ENCODE results near the gene ACAP2.
"Not testable (repeated sequence)": the region's sequence is repeated elsewhere in the genome, so short reads cannot be mapped to it uniquely, and the experiment has no call there.

The ACAP2 gene

GRCh38 chr3:195386739-195387138, 56.1 kb downstream of the ACAP2 start:
- DNase-seq, result no peak

- DNase-seq, result peak; percentile 11
These were observed 57.3 kb downstream of the ACAP2 start for GRCh38 chr3:195385526-195385925.

- no peak for DNase-seq
These were observed 57.9 kb downstream of the ACAP2 start for GRCh38 chr3:195384952-195385351.

- no peak for DNase-seq
These were observed 70.6 kb downstream of the ACAP2 start for GRCh38 chr3:195372220-195372619.

- DNase-seq, result no peak
These were observed 76.5 kb downstream of the ACAP2 start for GRCh38 chr3:195366200-195366925.

GRCh38 chr3:195365371-195365770, 77.4 kb downstream of the ACAP2 start:
- DNase-seq, result no peak

- not testable (repeated sequence) for DNase-seq
These were observed 85.0 kb downstream of the ACAP2 start for GRCh38 chr3:195357797-195358196.

- no peak for DNase-seq
These were observed 86.4 kb downstream of the ACAP2 start for GRCh38 chr3:195356151-195357086.

GRCh38 chr3:195354009-195354408, 88.8 kb downstream of the ACAP2 start:
- DNase-seq, result not testable (repeated sequence)

- no peak for DNase-seq
These were observed 89.8 kb downstream of the ACAP2 start for GRCh38 chr3:195352895-195353488.

GRCh38 chr3:195348426-195349115, 94.2 kb downstream of the ACAP2 start:
- DNase-seq, result no peak

GRCh38 chr3:195337747-195338146, 105.1 kb downstream of the ACAP2 start:
- DNase-seq, result no peak

GRCh38 chr3:195334967-195335366, 107.9 kb downstream of the ACAP2 start:
- DNase-seq, result no peak

- no peak for DNase-seq
These were observed 123.8 kb downstream of the ACAP2 start for GRCh38 chr3:195319060-195319459.

- DNase-seq, result no peak
These were observed 130.1 kb downstream of the ACAP2 start for GRCh38 chr3:195312714-195313113.

- no peak for DNase-seq
These were observed 135.1 kb downstream of the ACAP2 start for GRCh38 chr3:195307711-195308110.

- no peak for DNase-seq
These were observed 136.5 kb downstream of the ACAP2 start for GRCh38 chr3:195306369-195306768.

- no peak for DNase-seq
These were observed 140.4 kb downstream of the ACAP2 start for GRCh38 chr3:195302431-195302830.

- DNase-seq, result peak; percentile 8
These were observed 145.4 kb downstream of the ACAP2 start for GRCh38 chr3:195297446-195297845.

GRCh38 chr3:195296662-195297061, 146.2 kb downstream of the ACAP2 start:
- DNase-seq, result no peak

- no peak for DNase-seq
These were observed 151.7 kb downstream of the ACAP2 start for GRCh38 chr3:195291121-195291520.

- not testable (repeated sequence) for DNase-seq
These were observed 152.2 kb downstream of the ACAP2 start for GRCh38 chr3:195290643-195291042.
